Mammary epithelial cell (primary cell): ENCODE results near the gene ZBTB20.

Experiments
- EZH2 ChIP-seq: IDR thresholded peaks from 2 replicates; pipeline ENCODE4 v1.6.1; 2012; ENCODE audit warnings: low read length, inconsistent platforms, borderline replicate concordance
- TF ChIP-seq, protein P1 (sequence below), 2 donors: IDR thresholded peaks in 1 of 2; conservative IDR thresholded peaks in 1 of 2; 2 replicates each; pipeline ENCODE4 v1.5.1; 2011 to 2012; ENCODE audit warnings: inconsistent platforms in 2 of 2, low read length in 2 of 2, mild to moderate bottlenecking in 2 of 2, control low read depth in 1 of 2, low read depth in 1 of 2; ENCODE audit not compliant: insufficient read depth in 1 of 2; ENCODE audit errors: extremely low read depth in 1 of 2

DNA sequence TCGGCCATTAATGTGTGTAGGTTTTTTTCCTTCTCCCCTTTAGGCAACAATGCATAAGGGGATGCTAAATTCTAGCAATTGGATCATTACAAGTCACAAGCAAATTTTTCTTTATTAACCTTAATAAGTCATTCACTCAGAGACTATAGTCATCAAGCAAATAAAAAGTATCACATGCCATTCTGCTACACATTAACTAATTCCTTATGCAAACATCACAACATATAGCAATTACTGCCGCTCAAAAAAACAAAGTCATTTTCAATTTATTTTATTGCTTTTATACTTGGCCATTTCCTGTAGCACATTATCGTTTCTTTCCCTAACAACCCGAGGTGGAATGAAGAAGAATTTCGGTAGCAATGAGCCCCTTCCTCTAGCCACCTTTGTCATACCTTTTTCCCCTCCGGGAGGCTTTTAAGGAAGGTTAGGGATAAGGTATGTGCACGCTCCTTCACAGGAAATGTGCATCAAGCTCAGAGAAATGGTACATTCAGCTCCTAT lies 432.1 kb downstream of the ZBTB20 start:
- TF ChIP-seq, protein P1, sequence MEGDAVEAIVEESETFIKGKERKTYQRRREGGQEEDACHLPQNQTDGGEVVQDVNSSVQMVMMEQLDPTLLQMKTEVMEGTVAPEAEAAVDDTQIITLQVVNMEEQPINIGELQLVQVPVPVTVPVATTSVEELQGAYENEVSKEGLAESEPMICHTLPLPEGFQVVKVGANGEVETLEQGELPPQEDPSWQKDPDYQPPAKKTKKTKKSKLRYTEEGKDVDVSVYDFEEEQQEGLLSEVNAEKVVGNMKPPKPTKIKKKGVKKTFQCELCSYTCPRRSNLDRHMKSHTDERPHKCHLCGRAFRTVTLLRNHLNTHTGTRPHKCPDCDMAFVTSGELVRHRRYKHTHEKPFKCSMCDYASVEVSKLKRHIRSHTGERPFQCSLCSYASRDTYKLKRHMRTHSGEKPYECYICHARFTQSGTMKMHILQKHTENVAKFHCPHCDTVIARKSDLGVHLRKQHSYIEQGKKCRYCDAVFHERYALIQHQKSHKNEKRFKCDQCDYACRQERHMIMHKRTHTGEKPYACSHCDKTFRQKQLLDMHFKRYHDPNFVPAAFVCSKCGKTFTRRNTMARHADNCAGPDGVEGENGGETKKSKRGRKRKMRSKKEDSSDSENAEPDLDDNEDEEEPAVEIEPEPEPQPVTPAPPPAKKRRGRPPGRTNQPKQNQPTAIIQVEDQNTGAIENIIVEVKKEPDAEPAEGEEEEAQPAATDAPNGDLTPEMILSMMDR (conservative IDR thresholded peaks at IDR 0.05 in 1 of 2, IDR thresholded peaks at IDR 0.05 in 1 of 2; ENCODE audit: extremely low read depth in 1 of 2, insufficient read depth in 1 of 2, low read depth in 1 of 2, low read length in 2 of 2), result no peak
- no peak for TF ChIP-seq EZH2
